PC-9 (cell line): Measurements from ENCODE around the gene ELF2. TPM values are rescaled to one million over a fixed set of nuclear protein-coding genes. Genes with fewer than 3 reads are reported as not detected.

ENCODE experiments used
- BruUV-seq: library from RNA; stranded (reverse); fragments of 400-500 nt; replicated peaks from 2 replicates; lab custom pipeline; 2021; lab: Mats Ljungman, UMichigan
- CTCF ChIA-PET: fragments of 300-600 bp; sonication (Branson Sonifier 250); formaldehyde crosslinking; loops from one replicate; lab custom pipeline; 2022; ENCODE audit warnings: antibody characterized with exemption; lab: Charles Lee
- POLR2A ChIA-PET: fragments of 300-600 bp; sonication (Branson Sonifier 250); formaldehyde crosslinking; loops from one replicate; lab custom pipeline; 2022; ENCODE audit warnings: antibody characterized with exemption; ENCODE audit not compliant: unreplicated experiment; lab: Charles Lee
- DNase-seq, 2 experiments: peaks; one replicate each; pipeline versions ENCODE4 v3.0.0 to v3.0.0-alpha.2; 2015 to 2022; ENCODE audit warnings: mixed read lengths in 1 of 2
- H2AFZ ChIP-seq: fragments of 200-600 bp; sonication (generic); 2 replicates; pipeline ENCODE4 v1.8.1; 2017; ENCODE audit warnings: antibody characterized with exemption
- H3F3A ChIP-seq: fragments of 200-600 bp; sonication (generic); 2 replicates; pipeline ENCODE4 v1.8.1; 2017; ENCODE audit warnings: antibody characterized with exemption, mild to moderate bottlenecking, low read depth; ENCODE audit not compliant: insufficient read depth
- H3K27ac ChIP-seq: fragments of 200-600 bp; sonication (generic); 2 replicates; pipeline ENCODE4 v1.6.1; 2016; ENCODE audit warnings: mixed run types
- H3K27me3 ChIP-seq: fragments of 200-600 bp; sonication (generic); 2 replicates; pipeline ENCODE4 v1.6.1; 2016; ENCODE audit warnings: low read depth, mixed run types; ENCODE audit not compliant: insufficient read depth
- H3K36me3 ChIP-seq: fragments of 200-600 bp; sonication (generic); 2 replicates; pipeline ENCODE4 v1.6.1; 2016; ENCODE audit warnings: low read depth, mixed run types
- H3K4me1 ChIP-seq: fragments of 200-600 bp; sonication (generic); replicated peaks from 2 replicates; pipeline ENCODE4 v1.6.1; 2016; ENCODE audit warnings: mixed run types; ENCODE audit not compliant: insufficient read depth
- H3K4me2 ChIP-seq: fragments of 200-600 bp; sonication (generic); 2 replicates; pipeline ENCODE4 v1.6.1; 2017; ENCODE audit warnings: mixed run types
- H3K4me3 ChIP-seq: fragments of 200-600 bp; sonication (generic); 2 replicates; pipeline ENCODE4 v1.6.1; 2016; ENCODE audit warnings: mixed run types
- H3K79me2 ChIP-seq: fragments of 200-600 bp; sonication (generic); 2 replicates; pipeline ENCODE4 v1.6.1; 2017; ENCODE audit warnings: low read depth, mixed run types
- H3K9me2 ChIP-seq: fragments of 200-600 bp; sonication (generic); 2 replicates; pipeline ENCODE4 v1.8.1; 2017; ENCODE audit warnings: mild to moderate bottlenecking; ENCODE audit not compliant: insufficient read depth
- H3K9me3 ChIP-seq: fragments of 200-600 bp; sonication (generic); 2 replicates; pipeline ENCODE4 v1.8.1; 2016; ENCODE audit warnings: low read depth; ENCODE audit not compliant: insufficient read depth
- H4K20me1 ChIP-seq: fragments of 200-600 bp; sonication (generic); 2 replicates; pipeline ENCODE4 v1.8.1; 2017; ENCODE audit not compliant: insufficient read depth
- EZH2 ChIP-seq: fragments of 200-600 bp; sonication (generic); IDR thresholded peaks from 2 replicates; pipeline ENCODE4 v1.8.0; 2017; ENCODE audit warnings: antibody characterized with exemption, low read depth
- intact Hi-C: fragments of 100-400 bp; cut with micrococcal nuclease; formaldehyde crosslinking; loops from one replicate; pipeline ENCODE4 v1.10.0; 2022; ENCODE audit not compliant: unreplicated experiment
- total RNA-seq: library from RNA; stranded (reverse); gene quantifications from 2 replicates; pipeline ENCODE4 v1.2.3, GENCODE V29; 2021
- TF ChIP-seq, protein P1 (sequence below): fragments of 200-600 bp; sonication (generic); conservative IDR thresholded peaks from 2 replicates; pipeline ENCODE4 v1.6.1; 2017; ENCODE audit warnings: mixed run types, antibody characterized with exemption, mild to moderate bottlenecking, moderate library complexity

The ELF2 gene
- total RNA-seq, 1 experiment from 2014 or later, result 30.7 TPM

DNA sequence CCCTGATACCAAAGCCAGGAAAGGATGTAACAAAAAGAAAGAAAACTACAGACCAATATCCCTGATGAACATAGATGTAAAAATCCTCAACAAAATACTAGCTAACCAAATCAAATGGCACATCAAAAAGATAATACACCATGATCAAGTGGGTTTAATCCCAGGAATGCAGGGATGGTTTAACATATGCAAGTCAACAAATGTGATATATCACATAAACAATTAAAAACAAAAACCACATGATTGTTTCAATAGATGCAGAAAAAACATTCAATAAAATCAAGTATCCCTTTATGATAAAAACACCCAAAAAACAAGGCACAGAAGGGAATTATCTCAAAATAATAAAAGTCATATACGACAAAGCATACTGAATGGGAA lies 31.5 kb downstream of the ELF2 start:
- H3K9me2 ChIP-seq, result no peaks in the 10 kb centered on the region
- H3K36me3 ChIP-seq, result no peaks in the 10 kb centered on the region
- TF ChIP-seq EZH2, result no peak
- TF ChIP-seq, protein P1, sequence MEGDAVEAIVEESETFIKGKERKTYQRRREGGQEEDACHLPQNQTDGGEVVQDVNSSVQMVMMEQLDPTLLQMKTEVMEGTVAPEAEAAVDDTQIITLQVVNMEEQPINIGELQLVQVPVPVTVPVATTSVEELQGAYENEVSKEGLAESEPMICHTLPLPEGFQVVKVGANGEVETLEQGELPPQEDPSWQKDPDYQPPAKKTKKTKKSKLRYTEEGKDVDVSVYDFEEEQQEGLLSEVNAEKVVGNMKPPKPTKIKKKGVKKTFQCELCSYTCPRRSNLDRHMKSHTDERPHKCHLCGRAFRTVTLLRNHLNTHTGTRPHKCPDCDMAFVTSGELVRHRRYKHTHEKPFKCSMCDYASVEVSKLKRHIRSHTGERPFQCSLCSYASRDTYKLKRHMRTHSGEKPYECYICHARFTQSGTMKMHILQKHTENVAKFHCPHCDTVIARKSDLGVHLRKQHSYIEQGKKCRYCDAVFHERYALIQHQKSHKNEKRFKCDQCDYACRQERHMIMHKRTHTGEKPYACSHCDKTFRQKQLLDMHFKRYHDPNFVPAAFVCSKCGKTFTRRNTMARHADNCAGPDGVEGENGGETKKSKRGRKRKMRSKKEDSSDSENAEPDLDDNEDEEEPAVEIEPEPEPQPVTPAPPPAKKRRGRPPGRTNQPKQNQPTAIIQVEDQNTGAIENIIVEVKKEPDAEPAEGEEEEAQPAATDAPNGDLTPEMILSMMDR, result no peak
- ChIA-PET POLR2A (interaction anchor here (0.7 kb wide), 2 partner anchors 31 to 49 kb away, joined by 3 to 4 read pairs; partner anchors contain the start of gene ELF2), CTCF (no interaction called here)
- no peak overlapping the region for H3K4me2 ChIP-seq
- no peak overlapping the region for H2AFZ ChIP-seq
- no peak overlapping the region for H3K4me3 ChIP-seq
- intact Hi-C loops, result no loop called here
- no peaks in the 10 kb centered on the region for H3K9me3 ChIP-seq
- no TSS peak for BruUV-seq
- H3K79me2 ChIP-seq, result no peaks in the 10 kb centered on the region
- H3K4me1 ChIP-seq, result no peaks in the 10 kb centered on the region
- no peaks in the 10 kb centered on the region for H3F3A ChIP-seq
- no peak overlapping the region for H3K27ac ChIP-seq
- DNase-seq, result no peak
- no peaks in the 10 kb centered on the region for H4K20me1 ChIP-seq
- H3K27me3 ChIP-seq, result no peaks in the 10 kb centered on the region

DNA sequence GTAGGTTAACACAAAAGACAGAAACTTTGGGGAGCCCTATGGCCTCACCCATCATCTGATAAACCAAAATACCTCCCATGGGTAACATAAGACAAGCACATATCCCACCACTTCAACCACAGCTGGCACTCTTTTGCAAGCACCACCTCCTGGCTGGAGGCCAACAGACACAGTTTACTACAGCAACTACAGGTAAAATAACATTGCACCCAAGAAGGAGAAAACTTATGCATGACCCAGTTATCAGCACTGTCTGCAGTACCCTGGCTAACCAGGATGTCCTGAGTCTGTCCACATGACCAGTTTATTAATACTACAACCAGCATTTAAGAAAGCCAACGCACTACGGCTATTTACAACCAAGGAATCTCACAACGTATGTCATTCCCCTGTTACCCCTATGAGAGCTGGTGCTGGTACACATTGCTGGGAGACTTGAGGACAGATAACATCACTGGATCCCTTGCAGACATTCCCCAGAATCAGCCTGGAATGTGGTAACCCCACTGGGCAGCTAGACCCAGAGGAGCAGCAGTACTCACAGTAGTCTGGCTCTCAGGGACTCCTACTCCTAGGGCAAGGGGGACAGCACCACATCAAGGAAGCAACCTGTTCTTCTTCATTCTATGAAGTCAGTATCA lies 32.0 kb downstream of the ELF2 start:
- no peak overlapping the region for H3K27ac ChIP-seq
- H3K27me3 ChIP-seq, result no peaks in the 10 kb centered on the region
- H3K9me3 ChIP-seq, result no peaks in the 10 kb centered on the region
- H2AFZ ChIP-seq, result no peak overlapping the region
- POLR2A ChIA-PET, result interaction anchor here (0.6 to 0.7 kb wide), 4 partner anchors 32 to 52 kb away, joined by 3 to 5 read pairs (median 4); partner anchors contain the start of gene ELF2
- H4K20me1 ChIP-seq, result no peaks in the 10 kb centered on the region
- H3K79me2 ChIP-seq, result no peaks in the 10 kb centered on the region
- H3K9me2 ChIP-seq, result no peaks in the 10 kb centered on the region
- H3K4me3 ChIP-seq, result no peak overlapping the region
- no TSS peak for BruUV-seq
- no peaks in the 10 kb centered on the region for H3K36me3 ChIP-seq
- no peak overlapping the region for H3K4me2 ChIP-seq
- CTCF ChIA-PET, result no interaction called here
- peak in 1 of 2 experiments; percentile 12 for DNase-seq
- intact Hi-C loops, result no loop called here
- H3F3A ChIP-seq, result no peaks in the 10 kb centered on the region
- no peak for TF ChIP-seq EZH2
- TF ChIP-seq, protein P1, result no peak
- H3K4me1 ChIP-seq, result no peaks in the 10 kb centered on the region

DNA sequence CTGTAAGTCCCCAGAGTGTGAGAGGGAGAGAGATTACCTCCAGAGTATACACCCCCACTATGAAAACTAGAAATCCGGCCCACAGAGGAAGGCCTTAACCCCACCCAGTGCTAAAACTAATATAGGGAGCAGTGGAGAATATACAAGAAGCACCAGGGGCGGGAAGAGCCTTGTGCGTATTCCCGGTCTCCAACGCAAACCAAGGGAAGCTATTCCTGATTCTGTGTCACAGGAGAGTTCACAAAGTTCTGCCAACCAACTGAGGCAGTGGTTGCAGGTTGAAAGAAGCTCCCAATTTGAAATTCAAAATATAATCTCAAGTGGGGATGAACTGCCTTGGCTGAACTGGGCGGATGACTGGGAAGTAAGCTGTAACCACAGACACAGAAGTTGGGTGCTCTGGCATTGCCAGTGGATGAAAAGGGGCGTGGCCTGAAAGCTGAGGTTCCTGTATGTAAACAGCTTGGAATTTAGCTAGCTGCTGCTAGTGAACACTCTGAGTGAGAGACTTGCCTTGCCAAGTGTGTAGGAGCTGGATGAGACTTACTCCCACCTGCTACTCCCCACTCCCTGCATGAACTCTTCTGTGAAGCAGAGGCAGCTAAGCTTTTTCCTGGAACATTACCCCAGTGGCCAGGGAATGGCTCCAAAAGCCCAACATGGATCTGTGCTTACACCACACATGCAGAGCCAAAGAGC lies 32.7 kb downstream of the ELF2 start:
- Histone ChIP-seq H3K4me2 (no peak overlapping the region), H3K27ac (no peak overlapping the region), H3K27me3 (no peaks in the 10 kb centered on the region), H3K4me3 (no peak overlapping the region), H2AFZ (no peak overlapping the region), H3F3A (no peaks in the 10 kb centered on the region), H3K4me1 (no peaks in the 10 kb centered on the region), H3K9me2 (no peaks in the 10 kb centered on the region), H3K36me3 (no peaks in the 10 kb centered on the region), H4K20me1 (no peaks in the 10 kb centered on the region), H3K79me2 (no peaks in the 10 kb centered on the region), H3K9me3 (no peaks in the 10 kb centered on the region)
- POLR2A ChIA-PET, result interaction anchor here (0.6 kb wide), 2 partner anchors 35 to 53 kb away, joined by 4 to 5 read pairs; no protein-coding TSS in a partner anchor
- DNase-seq, result peak in 1 of 2 experiments; percentile 51
- CTCF ChIA-PET, result no interaction called here
- BruUV-seq, result no TSS peak
- TF ChIP-seq, protein P1, result no peak
- no peak for TF ChIP-seq EZH2
- intact Hi-C loops, result no loop called here
